GM06990 (cell line): ENCODE data around the gene NEDD4L.

Experiments used
- DNase-seq: peaks from one replicate; pipeline ENCODE4 v3.0.0-alpha.2; 2011; ENCODE audit not compliant: insufficient read length; ENCODE audit errors: extremely low read depth
- H3K27me3 ChIP-seq: replicated peaks from 2 replicates; pipeline ENCODE4 v1.6.0; 2011; ENCODE audit warnings: low read length; ENCODE audit not compliant: control insufficient read depth, insufficient read depth
- H3K36me3 ChIP-seq: 2 replicates; pipeline ENCODE4 v1.5.1; 2011; ENCODE audit warnings: low read length; ENCODE audit not compliant: control insufficient read depth, insufficient read depth
- H3K4me3 ChIP-seq: replicated peaks from 2 replicates; pipeline ENCODE4 v1.5.1; 2011; ENCODE audit warnings: low read depth, mild to moderate bottlenecking, control low read depth, low read length
- CTCF ChIP-seq: IDR thresholded peaks from 2 replicates; pipeline ENCODE4 v1.5.1; 2011; ENCODE audit warnings: low read length, control low read depth, mild to moderate bottlenecking, inconsistent platforms; ENCODE audit not compliant: insufficient read depth, poor library complexity, severe bottlenecking

Gene NEDD4L

GRCh38 chr18:58418361-58418760 is 374.3 kb downstream of the NEDD4L start:
- H3K4me3 ChIP-seq, result no peak overlapping the region
- DNase-seq, result no peak
- no peaks in the 10 kb centered on the region for H3K36me3 ChIP-seq
- TF ChIP-seq CTCF, result no peak
- H3K27me3 ChIP-seq, result peaks cover 2% of the 10 kb centered on the region

- no peak for TF ChIP-seq CTCF
- DNase-seq, result no peak
- Histone ChIP-seq H3K4me3 (no peak overlapping the region), H3K36me3 (no peaks in the 10 kb centered on the region), H3K27me3 (peaks cover 2% of the 10 kb centered on the region)
Measured at GRCh38 chr18:58419587-58420199, 375.7 kb downstream of the NEDD4L start.

DNA sequence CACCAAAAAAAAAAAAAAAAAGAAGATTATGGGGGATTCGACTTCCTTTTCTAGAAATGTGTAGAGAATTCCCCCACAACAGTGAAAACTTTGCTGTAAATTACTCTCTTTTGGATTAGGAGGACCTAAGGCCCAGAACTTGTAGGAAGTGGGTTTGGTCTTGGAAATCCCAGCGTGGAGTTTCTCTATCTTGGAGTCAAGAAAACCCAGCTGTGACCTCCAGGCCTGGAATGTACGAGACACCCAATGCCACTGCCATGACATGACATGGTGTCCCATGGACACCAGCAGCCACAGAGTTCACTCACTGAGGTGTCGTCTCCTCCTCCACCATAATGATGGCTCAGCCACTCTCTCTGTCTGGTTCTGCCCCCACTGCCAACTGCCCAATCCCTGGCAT is 382.6 kb downstream of the NEDD4L start:
- no peak for DNase-seq
- no peak for TF ChIP-seq CTCF

GRCh38 chr18:58427321-58427720 is 383.3 kb downstream of the NEDD4L start:
- H3K27me3 ChIP-seq, result no peaks in the 10 kb centered on the region; the same call in 1 of the 2 replicates
- TF ChIP-seq CTCF, result no peak
- no peaks in the 10 kb centered on the region for H3K36me3 ChIP-seq
- H3K4me3 ChIP-seq, result no peak overlapping the region
- no peak for DNase-seq

More for the DNA sequence above, 382.6 kb downstream of the NEDD4L start:
- no peaks in the 10 kb centered on the region; the same call in 1 of the 2 replicates for H3K27me3 ChIP-seq
- no peaks in the 10 kb centered on the region for H3K36me3 ChIP-seq
- no peak overlapping the region for H3K4me3 ChIP-seq

GRCh38 chr18:58429442-58429841 is 385.4 kb downstream of the NEDD4L start:
- no peaks in the 10 kb centered on the region for H3K36me3 ChIP-seq
- TF ChIP-seq CTCF, result no peak
- no peak for DNase-seq
- H3K27me3 ChIP-seq, result no peaks in the 10 kb centered on the region
- no peak overlapping the region for H3K4me3 ChIP-seq

GRCh38 chr18:58431215-58431614 is 387.2 kb downstream of the NEDD4L start:
- no peaks in the 10 kb centered on the region for H3K27me3 ChIP-seq
- no peak for DNase-seq
- no peaks in the 10 kb centered on the region for H3K36me3 ChIP-seq
- TF ChIP-seq CTCF, result no peak
- no peak overlapping the region for H3K4me3 ChIP-seq
